SK-N-MC (cell line): Measurements from ENCODE around the gene ALPL.

ENCODE experiments used
- EZH2 ChIP-seq: fragments of 200-600 bp; sonication (generic); IDR thresholded peaks from one replicate; pipeline ENCODE4 v1.6.1; 2017; ENCODE audit warnings: antibody characterized with exemption
- POLR2AphosphoS5 ChIP-seq: IDR thresholded peaks from 2 replicates; pipeline ENCODE4 v1.6.1; 2012; ENCODE audit warnings: mild to moderate bottlenecking, low read depth, low read length, borderline replicate concordance

DNA sequence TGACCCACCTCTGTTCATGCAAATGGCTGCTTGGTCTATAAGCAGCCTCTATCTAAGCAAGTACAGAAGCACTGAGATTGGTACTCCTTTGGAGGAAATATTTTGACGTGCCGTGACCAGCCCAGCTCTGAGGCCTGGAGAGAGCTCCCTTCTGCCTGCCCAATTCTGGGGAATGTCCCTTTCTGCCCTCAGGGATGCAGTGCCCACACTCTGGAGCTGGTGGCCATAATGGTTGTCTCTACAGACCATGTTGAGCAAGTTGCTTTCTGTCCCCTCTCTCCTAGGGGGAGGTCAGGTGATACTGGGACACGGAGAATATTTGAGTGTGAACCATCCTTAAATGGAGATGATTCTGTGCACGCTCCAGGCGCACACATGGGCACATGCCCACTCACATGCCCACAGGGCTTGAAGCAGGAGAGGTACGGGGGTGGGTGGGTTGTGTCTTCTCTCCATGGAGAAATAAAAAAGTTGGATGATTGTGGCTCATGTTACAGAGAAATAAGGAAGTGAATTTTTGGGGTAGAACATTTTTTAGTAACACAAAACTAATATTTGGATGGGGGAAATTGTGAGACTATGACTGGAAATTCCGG is 13.9 kb upstream of the ALPL start:
- TF ChIP-seq POLR2AphosphoS5, result no peak
- no peak for TF ChIP-seq EZH2
